Measurements from ENCODE around the gene MSANTD1. TPM values are rescaled to one million over a fixed set of nuclear protein-coding genes. Genes with fewer than 3 reads are reported as not detected.

The MSANTD1 gene
- 0.14 TPM for polyA plus RNA-seq (2013, experiment 1 of 2)
- 0.15 TPM for polyA plus RNA-seq (2013, experiment 2 of 2)

DNA sequence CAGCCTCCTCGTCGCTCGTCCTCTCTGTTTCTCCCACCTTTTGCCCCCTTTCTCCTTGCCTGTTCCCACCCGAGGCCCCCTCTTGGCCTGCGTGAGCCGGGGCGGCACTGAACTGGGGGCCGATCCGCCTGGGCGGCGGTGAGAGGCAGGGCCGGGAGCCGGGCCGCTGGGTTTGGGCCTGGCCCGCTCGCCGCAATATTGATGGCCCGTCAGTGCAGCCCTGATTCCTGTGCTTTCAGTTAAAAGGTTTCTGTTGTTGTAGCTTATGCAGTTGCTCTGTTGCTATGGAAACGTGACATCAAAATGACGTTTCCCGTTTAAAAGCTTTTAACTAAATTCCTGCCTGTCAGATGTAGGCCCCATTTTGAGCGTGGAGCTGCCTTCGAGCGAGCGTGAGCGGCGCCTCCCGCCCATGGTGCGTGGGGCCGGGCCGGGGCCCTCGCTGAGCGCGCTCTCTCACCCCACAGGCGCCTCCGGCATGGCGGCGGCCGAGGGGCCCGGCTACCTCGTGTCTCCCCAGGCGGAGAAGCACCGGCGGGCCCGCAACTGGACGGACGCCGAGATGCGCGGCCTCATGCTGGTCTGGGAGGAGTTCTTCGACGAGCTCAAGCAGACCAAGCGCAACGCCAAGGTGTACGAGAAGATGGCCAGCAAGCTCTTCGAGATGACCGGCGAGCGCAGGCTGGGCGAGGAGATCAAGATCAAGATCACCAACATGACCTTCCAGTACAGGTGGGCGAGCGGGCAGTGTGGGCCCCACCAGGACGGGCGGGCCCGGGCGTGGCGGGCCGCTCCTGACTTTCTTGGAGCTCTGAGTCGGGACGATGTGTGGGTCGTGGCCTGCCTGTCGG is at the start of gene MSANTD1:
TSS of gene MSANTD1 (plus strand) at position 349 of the 851 bp plus-strand sequence. CDS start at position 413, 64 bp downstream.
- H3K4ac ChIP-seq (ENCODE audit: low read depth, low read length) = no peak within 1 kb of the TSS
- no peak within 1 kb of the TSS for H2AK5ac ChIP-seq (ENCODE audit: low read length)
- H2BK5ac ChIP-seq (ENCODE audit: low read length) = no peak within 1 kb of the TSS
- H2BK15ac ChIP-seq (replicated peaks; ENCODE audit: low read depth) = no peak within 1 kb of the TSS
- no peak within 1 kb of the TSS for H3K4me2 ChIP-seq (ENCODE audit: low read length)
- no peak within 1 kb of the TSS for H3K23ac ChIP-seq (ENCODE audit: low read length)
- no peak within 1 kb of the TSS for H4K5ac ChIP-seq (ENCODE audit: low read length)
- H3K4me1 ChIP-seq (ENCODE audit: control insufficient read depth, low read depth, low read length) = no peaks in the 10 kb centered on the region
- no peaks in the 10 kb centered on the region for H3K79me2 ChIP-seq (ENCODE audit: control insufficient read depth, insufficient read depth, low read length)
- H2BK120ac ChIP-seq (ENCODE audit: low read depth, low read length) = no peak within 1 kb of the TSS
- WGBS (ENCODE audit: extremely low coverage, insufficient coverage, low lambda C conversion rate) = no CpG with 5 or more reads among the region's 72 CpGs
- no peak within 1 kb of the TSS for H3K27ac ChIP-seq (ENCODE audit: low read depth, low read length)
- no peak within 1 kb of the TSS for H3K9ac ChIP-seq (ENCODE audit: low read length)
- H3K18ac ChIP-seq (ENCODE audit: low read length) = no peak within 1 kb of the TSS
- H3K79me1 ChIP-seq (ENCODE audit: low read length) = no peaks in the 10 kb centered on the region
- no peak within 1 kb of the TSS for H3K56ac ChIP-seq (ENCODE audit: low read length)
- H3K36me3 ChIP-seq (ENCODE audit: control insufficient read depth, insufficient read depth, low read length) = no peaks in the 10 kb centered on the region
- no peak within 1 kb of the TSS for H3K4me3 ChIP-seq (ENCODE audit: low read length)
- peak; percentile 65 for DNase-seq
- H3K27me3 ChIP-seq (ENCODE audit: insufficient read depth, low read length, poor library complexity) = no peaks in the 10 kb centered on the region
- no peak within 1 kb of the TSS for H4K8ac ChIP-seq (ENCODE audit: low read depth, low read length)

DNA sequence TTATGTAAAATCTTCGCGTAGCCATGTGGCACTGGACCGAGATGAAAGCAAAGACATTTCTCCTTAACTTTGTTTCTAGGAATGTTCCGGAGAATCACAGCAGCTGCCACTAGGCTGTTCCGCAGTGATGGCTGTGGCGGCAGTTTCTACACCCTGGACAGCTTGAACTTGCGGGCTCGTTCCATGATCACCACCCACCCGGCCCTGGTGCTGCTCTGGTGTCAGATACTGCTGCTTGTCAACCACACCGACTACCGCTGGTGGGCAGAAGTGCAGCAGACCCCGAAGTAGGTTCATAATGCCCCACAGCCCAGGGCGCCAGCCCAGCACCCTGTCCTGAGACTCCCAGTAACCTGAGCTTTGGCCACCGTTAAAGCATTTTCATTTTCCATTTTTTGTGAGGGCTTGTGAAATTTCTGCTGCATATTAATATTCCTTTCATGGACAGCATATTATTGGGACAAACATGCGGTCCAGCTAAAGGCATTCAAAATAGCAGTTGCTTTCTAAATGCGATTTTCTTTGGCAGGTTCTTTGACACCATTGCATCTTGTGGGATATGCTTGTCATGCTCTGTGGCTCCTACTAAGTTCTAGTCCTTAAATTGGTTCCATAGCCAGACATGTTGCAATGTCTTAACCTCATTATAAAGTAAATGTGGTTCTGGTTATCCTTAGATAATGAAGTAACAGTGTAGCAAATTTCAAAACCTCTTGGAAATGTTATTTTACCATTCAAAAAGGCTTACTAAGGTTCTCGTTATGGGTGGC is 49.1 kb upstream of the MSANTD1 start:
- no peak overlapping the region for H3K4me2 ChIP-seq (ENCODE audit: low read length)
- H3K4me1 ChIP-seq (ENCODE audit: control insufficient read depth, low read depth, low read length) = no peaks in the 10 kb centered on the region
- H2BK15ac ChIP-seq (replicated peaks; ENCODE audit: low read depth) = no peak overlapping the region
- H3K9ac ChIP-seq (ENCODE audit: low read length) = no peak overlapping the region
- H3K27me3 ChIP-seq (ENCODE audit: insufficient read depth, low read length, poor library complexity) = no peaks in the 10 kb centered on the region
- H3K4me3 ChIP-seq (ENCODE audit: low read length) = no peak overlapping the region
- no peaks in the 10 kb centered on the region for H3K36me3 ChIP-seq (ENCODE audit: control insufficient read depth, insufficient read depth, low read length)
- no peak overlapping the region for H4K8ac ChIP-seq (ENCODE audit: low read depth, low read length)
- H3K4ac ChIP-seq (ENCODE audit: low read depth, low read length) = no peak overlapping the region
- H3K23ac ChIP-seq (ENCODE audit: low read length) = no peak overlapping the region
- WGBS (ENCODE audit: extremely low coverage, insufficient coverage, low lambda C conversion rate) = no CpG with 5 or more reads among the region's 17 CpGs
- no peaks in the 10 kb centered on the region for H3K79me1 ChIP-seq (ENCODE audit: low read length)
- H2AK5ac ChIP-seq (ENCODE audit: low read length) = no peak overlapping the region
- H2BK5ac ChIP-seq (ENCODE audit: low read length) = no peak overlapping the region
- no peak overlapping the region for H2BK120ac ChIP-seq (ENCODE audit: low read depth, low read length)
- H3K79me2 ChIP-seq (ENCODE audit: control insufficient read depth, insufficient read depth, low read length) = no peaks in the 10 kb centered on the region
- no peak overlapping the region for H3K18ac ChIP-seq (ENCODE audit: low read length)
- no peak for DNase-seq
- no peak overlapping the region for H3K27ac ChIP-seq (ENCODE audit: low read depth, low read length)
- no peak overlapping the region for H4K5ac ChIP-seq (ENCODE audit: low read length)
- no peak overlapping the region for H3K56ac ChIP-seq (ENCODE audit: low read length)

DNA sequence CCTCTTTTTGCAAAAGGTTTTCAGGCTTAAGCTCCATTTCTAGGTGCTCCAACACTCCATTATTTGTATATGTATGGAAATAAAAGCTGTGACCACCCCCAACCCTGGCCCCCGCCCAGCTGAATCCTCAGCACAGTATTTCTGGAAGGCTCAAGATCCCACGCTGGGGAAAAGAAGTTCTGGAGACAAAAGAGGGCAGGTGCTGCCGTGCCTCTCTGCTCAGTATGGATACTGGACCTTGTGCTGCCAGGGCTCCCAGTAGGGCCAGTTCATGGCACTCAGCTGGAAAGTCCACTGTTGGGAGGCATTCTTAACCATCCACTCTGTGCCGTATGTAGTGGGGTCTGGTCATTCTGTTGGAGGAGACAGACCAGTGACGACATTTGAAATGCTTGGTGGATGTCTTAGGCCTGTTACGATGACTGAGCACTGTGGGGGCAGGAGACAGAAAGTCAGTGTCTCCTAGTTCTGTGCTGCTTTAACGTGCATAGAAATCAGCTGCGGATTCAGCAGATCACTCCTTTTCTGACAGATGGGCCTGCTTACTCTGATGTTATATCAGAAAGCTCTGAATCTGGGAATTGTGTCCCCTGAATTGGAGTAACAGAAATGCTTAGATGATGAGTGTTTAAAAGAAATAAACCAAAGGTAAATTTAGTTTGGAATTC is 48.4 kb upstream of the MSANTD1 start:
- Histone ChIP-seq H3K36me3 (ENCODE audit: control insufficient read depth, insufficient read depth, low read length) (no peaks in the 10 kb centered on the region), H3K4me1 (ENCODE audit: control insufficient read depth, low read depth, low read length) (no peaks in the 10 kb centered on the region)

DNA sequence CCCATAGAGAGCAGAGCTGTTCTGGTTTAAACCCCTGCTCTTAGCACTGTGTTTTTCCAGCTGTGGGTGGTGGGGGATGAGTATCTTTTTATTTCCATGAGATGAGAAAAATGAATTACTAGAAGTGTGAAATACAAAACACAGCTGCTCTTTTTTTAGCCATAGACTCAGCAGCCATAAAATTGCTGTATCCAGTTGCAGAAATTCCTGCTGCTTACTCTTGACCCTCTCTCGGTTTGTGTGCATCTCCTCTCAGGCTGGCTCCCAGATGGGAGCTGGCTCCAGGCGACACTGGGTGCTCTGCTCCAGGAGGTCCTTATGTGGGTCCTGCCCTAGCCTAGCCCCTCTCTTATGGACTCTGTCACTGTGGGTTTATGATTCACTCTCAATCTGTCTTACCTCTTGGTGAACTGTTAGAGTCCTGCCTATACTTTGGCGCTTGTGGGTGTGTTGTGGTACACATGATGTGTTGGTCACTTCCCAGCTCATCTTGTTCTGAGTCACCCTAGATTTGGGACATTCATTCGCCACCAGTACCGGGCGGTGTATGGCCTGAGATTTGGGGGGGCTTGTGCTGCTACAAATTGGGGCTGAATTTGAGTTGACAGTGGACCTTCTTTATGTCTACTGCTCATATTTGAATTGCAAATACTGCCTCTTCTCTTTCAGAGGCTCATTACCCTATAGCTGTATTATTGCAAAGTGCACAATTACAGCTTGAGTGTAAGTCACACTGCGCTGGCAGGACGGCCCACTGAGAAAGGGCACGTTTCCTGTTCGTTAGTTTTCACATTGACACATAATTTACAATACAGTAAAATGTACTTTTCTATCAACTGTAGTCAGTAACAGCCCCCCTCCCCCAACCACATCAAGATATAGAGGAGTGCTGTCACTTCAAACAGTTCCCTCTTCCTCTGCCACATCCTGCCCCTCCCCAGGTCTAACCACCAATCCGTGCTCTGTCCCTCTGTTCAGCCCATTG is 46.9 kb upstream of the MSANTD1 start:
- Histone ChIP-seq H3K79me1 (ENCODE audit: low read length) (no peaks in the 10 kb centered on the region), H4K8ac (ENCODE audit: low read depth, low read length) (no peak overlapping the region), H3K9ac (ENCODE audit: low read length) (no peak overlapping the region), H2AK5ac (ENCODE audit: low read length) (no peak overlapping the region), H2BK120ac (ENCODE audit: low read depth, low read length) (no peak overlapping the region), H3K4me1 (ENCODE audit: control insufficient read depth, low read depth, low read length) (no peaks in the 10 kb centered on the region), H3K18ac (ENCODE audit: low read length) (no peak overlapping the region), H3K4me2 (ENCODE audit: low read length) (no peak overlapping the region), H3K27ac (ENCODE audit: low read depth, low read length) (no peak overlapping the region), H3K4ac (ENCODE audit: low read depth, low read length) (no peak overlapping the region), H3K56ac (ENCODE audit: low read length) (no peak overlapping the region), H3K36me3 (ENCODE audit: control insufficient read depth, insufficient read depth, low read length) (peaks cover 5% of the 10 kb centered on the region), H2BK15ac (replicated peaks; ENCODE audit: low read depth) (no peak overlapping the region), H2BK5ac (ENCODE audit: low read length) (no peak overlapping the region), H4K5ac (ENCODE audit: low read length) (no peak overlapping the region), H3K23ac (ENCODE audit: low read length) (no peak overlapping the region), H3K79me2 (ENCODE audit: control insufficient read depth, insufficient read depth, low read length) (no peaks in the 10 kb centered on the region), H3K4me3 (ENCODE audit: low read length) (no peak overlapping the region), H3K27me3 (ENCODE audit: insufficient read depth, low read length, poor library complexity) (no peaks in the 10 kb centered on the region)
- no CpG with 5 or more reads among the region's 11 CpGs for WGBS (ENCODE audit: extremely low coverage, insufficient coverage, low lambda C conversion rate)
- peak; percentile 6 for DNase-seq

More for the DNA sequence above, 48.4 kb upstream of the MSANTD1 start:
- Histone ChIP-seq H3K4me3 (ENCODE audit: low read length) (no peak overlapping the region), H3K79me1 (ENCODE audit: low read length) (no peaks in the 10 kb centered on the region), H2BK15ac (replicated peaks; ENCODE audit: low read depth) (no peak overlapping the region), H3K4me2 (ENCODE audit: low read length) (no peak overlapping the region), H3K18ac (ENCODE audit: low read length) (no peak overlapping the region), H3K79me2 (ENCODE audit: control insufficient read depth, insufficient read depth, low read length) (no peaks in the 10 kb centered on the region), H4K5ac (ENCODE audit: low read length) (no peak overlapping the region), H3K27me3 (ENCODE audit: insufficient read depth, low read length, poor library complexity) (no peaks in the 10 kb centered on the region), H3K23ac (ENCODE audit: low read length) (no peak overlapping the region), H4K8ac (ENCODE audit: low read depth, low read length) (no peak overlapping the region), H2BK120ac (ENCODE audit: low read depth, low read length) (no peak overlapping the region), H3K56ac (ENCODE audit: low read length) (no peak overlapping the region), H3K9ac (ENCODE audit: low read length) (no peak overlapping the region), H2AK5ac (ENCODE audit: low read length) (no peak overlapping the region), H3K27ac (ENCODE audit: low read depth, low read length) (no peak overlapping the region), H3K4ac (ENCODE audit: low read depth, low read length) (no peak overlapping the region), H2BK5ac (ENCODE audit: low read length) (no peak overlapping the region)
- no peak for DNase-seq
- WGBS (ENCODE audit: extremely low coverage, insufficient coverage, low lambda C conversion rate) = no CpG with 5 or more reads among the region's 8 CpGs

Measured in mesendoderm (in vitro differentiated cells).